SW480 (cell line): ENCODE measurements around the gene MBOAT1.
A peak's percentile ranks its signal among the peaks of the same experiment; 100 is the strongest.

Experiments used
- DNase-seq: peaks from one replicate; pipeline ENCODE4 v3.0.0-alpha.2; 2016; ENCODE audit warnings: low spot score

MBOAT1 gene

GRCh38 chr6:20098267-20098876 is 113.9 kb downstream of the MBOAT1 start:
- no peak for DNase-seq

- DNase-seq = no peak
Observed at GRCh38 chr6:20096536-20096935, 115.7 kb downstream of the MBOAT1 start.

- DNase-seq = no peak
Observed at GRCh38 chr6:20095436-20095835, 116.8 kb downstream of the MBOAT1 start.

- DNase-seq = peak; percentile 28
Observed at GRCh38 chr6:20092071-20092566, 120.2 kb downstream of the MBOAT1 start.

- no peak for DNase-seq
Observed at GRCh38 chr6:20086992-20087391, 125.3 kb downstream of the MBOAT1 start.

- no peak for DNase-seq
Observed at GRCh38 chr6:20085817-20086216, 126.5 kb downstream of the MBOAT1 start.

GRCh38 chr6:20084411-20084810 is 127.9 kb downstream of the MBOAT1 start:
- no peak for DNase-seq

- DNase-seq = no peak
Observed at GRCh38 chr6:20071998-20072397, 140.3 kb downstream of the MBOAT1 start.

- no peak for DNase-seq
Observed at GRCh38 chr6:20070047-20070446, 142.2 kb downstream of the MBOAT1 start.

- no peak for DNase-seq
Observed at GRCh38 chr6:20069021-20069522, 143.2 kb downstream of the MBOAT1 start.

- no peak for DNase-seq
Observed at GRCh38 chr6:20068421-20068988, 143.8 kb downstream of the MBOAT1 start.

GRCh38 chr6:20061952-20062351 is 150.3 kb downstream of the MBOAT1 start:
- DNase-seq = no peak

GRCh38 chr6:20060252-20060651 is 152.0 kb downstream of the MBOAT1 start:
- no peak for DNase-seq

GRCh38 chr6:20058912-20059311 is 153.4 kb downstream of the MBOAT1 start:
- DNase-seq = no peak

GRCh38 chr6:20058121-20058905 is 154.0 kb downstream of the MBOAT1 start:
- no peak for DNase-seq

- peak; percentile 40 for DNase-seq
Observed at GRCh38 chr6:20056350-20056992, 155.8 kb downstream of the MBOAT1 start.

- no peak for DNase-seq
Observed at GRCh38 chr6:20055916-20056315, 156.4 kb downstream of the MBOAT1 start.
